ENCODE results near the gene BCKDK. TPM values are rescaled to one million over a fixed set of nuclear protein-coding genes. Genes with fewer than 3 reads are reported as not detected.
A peak's percentile ranks its signal among the peaks of the same experiment; 100 is the strongest.

The BCKDK gene
- total RNA-seq, 2 donors from 2014 or later, result 47.0 to 57.7 TPM

- DNase-seq, result peak; percentile 63
- Mint-ChIP-seq H3K4me3 (peak overlapping the region; percentile 90), H3K27ac (peak overlapping the region; percentile 95), H3K36me3 (ENCODE audit: low read depth) (peaks cover 12% of the 10 kb centered on the region), H3K27me3 (ENCODE audit: insufficient read depth) (no peaks in the 10 kb centered on the region), H3K9me3 (no peaks in the 10 kb centered on the region), H3K4me1 (peaks cover 17% of the 10 kb centered on the region)
- H3K9me3 ChIP-seq (ENCODE audit: control insufficient read depth, low read length), result no peaks in the 10 kb centered on the region
- H3K27ac ChIP-seq (ENCODE audit: low read depth, low read length), result peak overlapping the region; percentile 87
- H3K4me1 ChIP-seq (ENCODE audit: control insufficient read depth, insufficient read depth, low read length), result no peaks in the 10 kb centered on the region
- peak overlapping the region; percentile 93 for H3K9ac ChIP-seq (ENCODE audit: extremely low read depth, low read length, poor library complexity, severe bottlenecking)
- H3K27me3 ChIP-seq (ENCODE audit: control insufficient read depth, insufficient read depth, low read length, poor library complexity, severe bottlenecking), result no peaks in the 10 kb centered on the region
- no peak for TF ChIP-seq CTCF (conservative IDR thresholded peaks at IDR 0.05)
- peaks cover 14% of the 10 kb centered on the region for H3K36me3 ChIP-seq (ENCODE audit: control insufficient read depth, insufficient read depth, low read length)
- H3K4me3 ChIP-seq (ENCODE audit: low read length), result peak overlapping the region; percentile 94
- 0 to 1% methylated on average over 12 to 27 of the region's 27 CpGs for WGBS, 2 experiments (ENCODE audit: insufficient coverage in 1 of 2, insufficient read length in 1 of 2)
Observed at GRCh38 chr16:31072540-31073141, 35.5 kb upstream of the BCKDK start.

- Histone ChIP-seq H3K36me3 (ENCODE audit: control insufficient read depth, insufficient read depth, low read length) (peaks cover 22% of the 10 kb centered on the region), H3K4me3 (ENCODE audit: low read length) (peak overlapping the region; percentile 94), H3K27ac (ENCODE audit: low read depth, low read length) (peak overlapping the region; percentile 87), H3K9me3 (ENCODE audit: control insufficient read depth, low read length) (no peaks in the 10 kb centered on the region), H3K4me1 (ENCODE audit: control insufficient read depth, insufficient read depth, low read length) (no peaks in the 10 kb centered on the region), H3K9ac (ENCODE audit: extremely low read depth, low read length, poor library complexity, severe bottlenecking) (peak overlapping the region; percentile 93), H3K27me3 (ENCODE audit: control insufficient read depth, insufficient read depth, low read length, poor library complexity, severe bottlenecking) (no peaks in the 10 kb centered on the region)
- no peak for TF ChIP-seq CTCF (conservative IDR thresholded peaks at IDR 0.05)
- no peaks in the 10 kb centered on the region for H3K9me3 Mint-ChIP-seq
- peak overlapping the region; percentile 98 for H3K27ac Mint-ChIP-seq
- no peaks in the 10 kb centered on the region for H3K27me3 Mint-ChIP-seq (ENCODE audit: insufficient read depth)
- peaks cover 17% of the 10 kb centered on the region for H3K36me3 Mint-ChIP-seq (ENCODE audit: low read depth)
- peak overlapping the region; percentile 90 for H3K4me3 Mint-ChIP-seq
- DNase-seq, result peak; percentile 98
- whole genome bisulfite sequencing, 2 experiments (ENCODE audit: insufficient coverage in 1 of 2, insufficient read length in 1 of 2), result 0% methylated on average over 27 to 83 of the region's 83 CpGs
- H3K4me1 Mint-ChIP-seq, result peaks cover 17% of the 10 kb centered on the region
Observed at GRCh38 chr16:31073142-31073969, 34.8 kb upstream of the BCKDK start.

GRCh38 chr16:31073970-31074813 lies 34.0 kb upstream of the BCKDK start, which contains the start of the genes ZNF646 and ZNF668:
TSS of gene ZNF646 (plus strand) at chr16:31074422. CDS start at chr16:31076325, 1,903 bp downstream.
TSS of gene ZNF668 (minus strand) at chr16:31074240. CDS start at chr16:31064459, 9,781 bp downstream.
- Mint-ChIP-seq H3K4me3 (peak within 1 kb of the TSS; percentile 90), H3K9me3 (no peaks in the 10 kb centered on the region)

More at GRCh38 chr16:31073970-31074813, 34.0 kb upstream of the BCKDK start, which contains the start of the genes ZNF646 and ZNF668:
- Mint-ChIP-seq H3K27me3 (ENCODE audit: insufficient read depth) (no peaks in the 10 kb centered on the region), H3K4me1 (peaks cover 17% of the 10 kb centered on the region), H3K27ac (peak within 1 kb of the TSS; percentile 98), H3K36me3 (ENCODE audit: low read depth) (peaks cover 25% of the 10 kb centered on the region)
- Histone ChIP-seq H3K9ac (ENCODE audit: extremely low read depth, low read length, poor library complexity, severe bottlenecking) (peak within 1 kb of the TSS; percentile 93), H3K27me3 (ENCODE audit: control insufficient read depth, insufficient read depth, low read length, poor library complexity, severe bottlenecking) (no peaks in the 10 kb centered on the region), H3K36me3 (ENCODE audit: control insufficient read depth, insufficient read depth, low read length) (peaks cover 29% of the 10 kb centered on the region), H3K4me3 (ENCODE audit: low read length) (peak within 1 kb of the TSS; percentile 94), H3K27ac (ENCODE audit: low read depth, low read length) (peak within 1 kb of the TSS; percentile 95), H3K9me3 (ENCODE audit: control insufficient read depth, low read length) (no peaks in the 10 kb centered on the region), H3K4me1 (ENCODE audit: control insufficient read depth, insufficient read depth, low read length) (no peaks in the 10 kb centered on the region)
- WGBS, 2 experiments (ENCODE audit: insufficient coverage in 1 of 2, insufficient read length in 1 of 2), result 0% methylated on average over 31 to 48 of the region's 48 CpGs
- DNase-seq, result peak; percentile 99
- no peak for TF ChIP-seq CTCF (conservative IDR thresholded peaks at IDR 0.05)
